ENCODE data around the gene ARHGAP4. TPM values are rescaled to one million over a fixed set of nuclear protein-coding genes. Genes with fewer than 3 reads are reported as not detected.

The ARHGAP4 gene
- polyA plus RNA-seq (2013, experiment 1 of 2) = 5.4 TPM
- polyA plus RNA-seq (2013, experiment 2 of 2) = 4.9 TPM

GRCh38 chrX:153925739-153926551 lies at the start of gene ARHGAP4:
ARHGAP4 (minus strand) TSS chrX:153926264; CDS start chrX:153926202, 62 bp downstream.
- no peak within 1 kb of the TSS for H4K8ac ChIP-seq (ENCODE audit: low read depth, low read length)
- H2AK5ac ChIP-seq (ENCODE audit: low read depth, low read length) = peak within 1 kb of the TSS; percentile 63
- H2BK5ac ChIP-seq (ENCODE audit: low read length) = no peak within 1 kb of the TSS
- H3K4ac ChIP-seq (ENCODE audit: low read length) = no peak within 1 kb of the TSS
- peak within 1 kb of the TSS; percentile 76 for H3K18ac ChIP-seq (ENCODE audit: low read length)
- no peaks in the 10 kb centered on the region for H3K79me1 ChIP-seq (ENCODE audit: low read depth, low read length)
- H3K4me3 ChIP-seq (ENCODE audit: low read length in 2 of 2) = peak within 1 kb of the TSS; percentile 64 to 67
- H3K4me2 ChIP-seq (ENCODE audit: insufficient read depth, low read length, poor library complexity, severe bottlenecking) = peak within 1 kb of the TSS; percentile 51
- peak within 1 kb of the TSS; percentile 38 for H2AFZ ChIP-seq (ENCODE audit: low read length)
- no peak within 1 kb of the TSS for H4K91ac ChIP-seq (ENCODE audit: low read depth, low read length, poor library complexity)
- H2BK12ac ChIP-seq (ENCODE audit: low read length) = peak within 1 kb of the TSS; percentile 58
- H3K36me3 ChIP-seq (replicated peaks in 1 of 2; ENCODE audit: control insufficient read depth in 2 of 2, insufficient read depth in 2 of 2, low read length in 2 of 2) = peaks cover 0 to 17% of the 10 kb centered on the region in 2 donors
- no peak within 1 kb of the TSS for H2BK120ac ChIP-seq (ENCODE audit: low read depth, low read length)
- H3K23ac ChIP-seq (ENCODE audit: low read depth, low read length, poor library complexity) = peak within 1 kb of the TSS; percentile 89
- DNase-seq (ENCODE audit: low spot score) = no peak
- peak within 1 kb of the TSS; percentile 37 for H2BK15ac ChIP-seq (ENCODE audit: low read length)
- no CpG with 5 or more reads among the region's 59 CpGs for WGBS, 2 donors (ENCODE audit: extremely low coverage in 2 of 2, insufficient read length in 2 of 2, insufficient replicate concordance in 1 of 2)
- H3K27ac ChIP-seq (replicated peaks; ENCODE audit: low read length) = no peak within 1 kb of the TSS
- peaks cover 0 to 37% (median 5%) of the 10 kb centered on the region in 3 experiments for H3K27me3 ChIP-seq (ENCODE audit: control insufficient read depth in 3 of 3, insufficient read depth in 3 of 3, low read depth in 1 of 3, low read length in 3 of 3)
- no peaks in the 10 kb centered on the region for H3K9me3 ChIP-seq (replicated peaks in 1 of 2; ENCODE audit: control insufficient read depth in 2 of 2, insufficient read depth in 1 of 2, low read depth in 1 of 2, low read length in 2 of 2)
- peak within 1 kb of the TSS; percentile 60 for H3K9ac ChIP-seq (ENCODE audit: low read depth, low read length, poor library complexity)
- peaks cover 11 to 28% of the 10 kb centered on the region in 2 donors for H3K4me1 ChIP-seq (ENCODE audit: control insufficient read depth in 2 of 2, insufficient read depth in 1 of 2, low read depth in 1 of 2, low read length in 2 of 2)
- no peak within 1 kb of the TSS for H3K14ac ChIP-seq (ENCODE audit: low read length)

GRCh38 chrX:153974726-153975286 lies 48.7 kb upstream of the ARHGAP4 start:
- Histone ChIP-seq H3K27me3 (ENCODE audit: control insufficient read depth in 3 of 3, insufficient read depth in 3 of 3, low read depth in 1 of 3, low read length in 3 of 3) (peaks cover 0 to 21% (median 0%) of the 10 kb centered on the region in 3 experiments), H3K4me1 (ENCODE audit: control insufficient read depth in 2 of 2, insufficient read depth in 1 of 2, low read depth in 1 of 2, low read length in 2 of 2) (peaks cover 2 to 11% of the 10 kb centered on the region in 2 donors), H3K18ac (ENCODE audit: low read length) (no peak overlapping the region), H3K14ac (ENCODE audit: low read length) (no peak overlapping the region), H2AFZ (ENCODE audit: low read length) (no peak overlapping the region), H2BK5ac (ENCODE audit: low read length) (no peak overlapping the region), H3K23ac (ENCODE audit: low read depth, low read length, poor library complexity) (no peak overlapping the region), H4K8ac (ENCODE audit: low read depth, low read length) (no peak overlapping the region), H3K9me3 (replicated peaks in 1 of 2; ENCODE audit: control insufficient read depth in 2 of 2, insufficient read depth in 1 of 2, low read depth in 1 of 2, low read length in 2 of 2) (no peaks in the 10 kb centered on the region), H3K4me3 (ENCODE audit: low read length in 2 of 2) (no peak overlapping the region), H2BK15ac (ENCODE audit: low read length) (peak overlapping the region; percentile 28), H3K4me2 (ENCODE audit: insufficient read depth, low read length, poor library complexity, severe bottlenecking) (no peak overlapping the region), H4K91ac (ENCODE audit: low read depth, low read length, poor library complexity) (no peak overlapping the region), H3K9ac (ENCODE audit: low read depth, low read length, poor library complexity) (no peak overlapping the region), H2BK12ac (ENCODE audit: low read length) (no peak overlapping the region), H3K4ac (ENCODE audit: low read length) (no peak overlapping the region), H2AK5ac (ENCODE audit: low read depth, low read length) (no peak overlapping the region), H3K36me3 (replicated peaks in 1 of 2; ENCODE audit: control insufficient read depth in 2 of 2, insufficient read depth in 2 of 2, low read length in 2 of 2) (peaks cover 0 to under 1% of the 10 kb centered on the region in 2 donors), H2BK120ac (ENCODE audit: low read depth, low read length) (no peak overlapping the region), H3K27ac (replicated peaks; ENCODE audit: low read length) (no peak overlapping the region), H3K79me1 (ENCODE audit: low read depth, low read length) (peaks cover 4% of the 10 kb centered on the region)
- no peak for DNase-seq (ENCODE audit: low spot score)
- no CpG with 5 or more reads among the region's 3 CpGs for WGBS, 2 donors (ENCODE audit: extremely low coverage in 2 of 2, insufficient read length in 2 of 2, insufficient replicate concordance in 1 of 2)

GRCh38 chrX:153974003-153974725 lies 48.1 kb upstream of the ARHGAP4 start:
- no peak overlapping the region for H2AK5ac ChIP-seq (ENCODE audit: low read depth, low read length)
- peak overlapping the region; percentile 28 for H2BK15ac ChIP-seq (ENCODE audit: low read length)
- H4K91ac ChIP-seq (ENCODE audit: low read depth, low read length, poor library complexity) = no peak overlapping the region
- no peak overlapping the region for H3K23ac ChIP-seq (ENCODE audit: low read depth, low read length, poor library complexity)
- H2BK120ac ChIP-seq (ENCODE audit: low read depth, low read length) = no peak overlapping the region
- H4K8ac ChIP-seq (ENCODE audit: low read depth, low read length) = no peak overlapping the region
- no peak overlapping the region for H3K27ac ChIP-seq (replicated peaks; ENCODE audit: low read length)
- no peaks in the 10 kb centered on the region for H3K9me3 ChIP-seq (replicated peaks in 1 of 2; ENCODE audit: control insufficient read depth in 2 of 2, insufficient read depth in 1 of 2, low read depth in 1 of 2, low read length in 2 of 2)
- no peak overlapping the region for H3K18ac ChIP-seq (ENCODE audit: low read length)
- peak overlapping the region; percentile 38 for H3K9ac ChIP-seq (ENCODE audit: low read depth, low read length, poor library complexity)
- peaks cover 0 to 6% of the 10 kb centered on the region in 2 donors for H3K36me3 ChIP-seq (replicated peaks in 1 of 2; ENCODE audit: control insufficient read depth in 2 of 2, insufficient read depth in 2 of 2, low read length in 2 of 2)
- no peak for DNase-seq (ENCODE audit: low spot score)
- H3K14ac ChIP-seq (ENCODE audit: low read length) = no peak overlapping the region
- no peak overlapping the region for H2BK5ac ChIP-seq (ENCODE audit: low read length)
- H3K4me2 ChIP-seq (ENCODE audit: insufficient read depth, low read length, poor library complexity, severe bottlenecking) = peak overlapping the region; percentile 32
- H3K4ac ChIP-seq (ENCODE audit: low read length) = no peak overlapping the region
- no peak overlapping the region for H3K4me3 ChIP-seq (ENCODE audit: low read length in 2 of 2)
- H2AFZ ChIP-seq (ENCODE audit: low read length) = no peak overlapping the region
- peaks cover 0 to 21% (median 0%) of the 10 kb centered on the region in 3 experiments for H3K27me3 ChIP-seq (ENCODE audit: control insufficient read depth in 3 of 3, insufficient read depth in 3 of 3, low read depth in 1 of 3, low read length in 3 of 3)
- H3K79me1 ChIP-seq (ENCODE audit: low read depth, low read length) = peaks cover 4% of the 10 kb centered on the region
- no CpG with 5 or more reads among the region's 14 CpGs for WGBS, 2 donors (ENCODE audit: extremely low coverage in 2 of 2, insufficient read length in 2 of 2, insufficient replicate concordance in 1 of 2)
- peaks cover 2 to 15% of the 10 kb centered on the region in 2 donors for H3K4me1 ChIP-seq (ENCODE audit: control insufficient read depth in 2 of 2, insufficient read depth in 1 of 2, low read depth in 1 of 2, low read length in 2 of 2)
- H2BK12ac ChIP-seq (ENCODE audit: low read length) = no peak overlapping the region
